LNCaP clone FGC (cell line): ENCODE results near the gene B3GNT3.

Experiments
- DNase-seq: peaks from one replicate; pipeline ENCODE4 v3.0.0-alpha.2; 2011; ENCODE audit warnings: low read depth
- H3K4me3 ChIP-seq: 2 replicates; pipeline ENCODE4 v1.5.1; 2011; ENCODE audit warnings: mild to moderate bottlenecking, low read depth, low read length, control low read depth
- TF ChIP-seq, protein P1 (sequence below): IDR thresholded peaks from 2 replicates; pipeline ENCODE4 v1.5.1; 2012; ENCODE audit warnings: mild to moderate bottlenecking; ENCODE audit not compliant: control insufficient read depth, insufficient read depth; ENCODE audit errors: extremely low read depth

Gene B3GNT3

DNA sequence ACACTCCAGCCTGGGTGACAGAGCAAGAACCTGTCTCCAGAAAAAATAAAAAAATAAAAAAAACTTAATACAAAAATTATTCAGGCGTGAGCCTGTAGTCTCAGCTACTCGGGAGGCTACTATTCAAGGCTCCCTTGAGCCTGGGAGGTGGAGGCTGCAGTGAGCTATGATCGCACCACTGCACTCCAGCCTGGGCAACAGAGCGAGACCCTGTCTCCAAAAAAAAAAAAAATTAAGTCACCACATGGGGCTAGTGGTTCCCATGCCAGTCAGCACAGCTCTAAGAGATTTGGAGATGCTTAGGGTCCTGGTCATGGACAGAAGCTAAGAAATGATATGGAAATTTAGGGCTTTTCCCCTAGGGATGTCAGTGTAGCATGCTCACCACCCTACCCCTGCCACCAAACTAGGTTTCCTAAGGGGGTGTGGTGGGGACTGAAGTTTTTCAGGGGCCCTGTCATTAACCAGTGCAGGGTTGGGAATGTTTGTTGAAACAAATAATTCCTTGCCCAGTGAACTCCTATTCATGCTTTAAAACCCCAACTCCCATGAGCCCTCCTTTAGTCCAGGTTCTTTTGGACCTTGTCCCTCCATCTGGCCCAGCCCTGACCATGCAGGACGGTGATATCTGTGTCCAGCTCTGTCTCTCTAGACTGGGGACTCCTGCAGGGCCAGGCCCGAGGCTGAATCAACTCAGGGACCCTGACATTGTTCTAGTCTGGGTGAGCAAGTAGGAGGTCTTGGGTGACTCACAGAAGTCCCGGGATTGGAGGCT lies 41.9 kb upstream of the B3GNT3 start:
- TF ChIP-seq, protein P1, sequence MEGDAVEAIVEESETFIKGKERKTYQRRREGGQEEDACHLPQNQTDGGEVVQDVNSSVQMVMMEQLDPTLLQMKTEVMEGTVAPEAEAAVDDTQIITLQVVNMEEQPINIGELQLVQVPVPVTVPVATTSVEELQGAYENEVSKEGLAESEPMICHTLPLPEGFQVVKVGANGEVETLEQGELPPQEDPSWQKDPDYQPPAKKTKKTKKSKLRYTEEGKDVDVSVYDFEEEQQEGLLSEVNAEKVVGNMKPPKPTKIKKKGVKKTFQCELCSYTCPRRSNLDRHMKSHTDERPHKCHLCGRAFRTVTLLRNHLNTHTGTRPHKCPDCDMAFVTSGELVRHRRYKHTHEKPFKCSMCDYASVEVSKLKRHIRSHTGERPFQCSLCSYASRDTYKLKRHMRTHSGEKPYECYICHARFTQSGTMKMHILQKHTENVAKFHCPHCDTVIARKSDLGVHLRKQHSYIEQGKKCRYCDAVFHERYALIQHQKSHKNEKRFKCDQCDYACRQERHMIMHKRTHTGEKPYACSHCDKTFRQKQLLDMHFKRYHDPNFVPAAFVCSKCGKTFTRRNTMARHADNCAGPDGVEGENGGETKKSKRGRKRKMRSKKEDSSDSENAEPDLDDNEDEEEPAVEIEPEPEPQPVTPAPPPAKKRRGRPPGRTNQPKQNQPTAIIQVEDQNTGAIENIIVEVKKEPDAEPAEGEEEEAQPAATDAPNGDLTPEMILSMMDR, result no peak
- H3K4me3 ChIP-seq, result no peak overlapping the region
- no peak for DNase-seq

DNA sequence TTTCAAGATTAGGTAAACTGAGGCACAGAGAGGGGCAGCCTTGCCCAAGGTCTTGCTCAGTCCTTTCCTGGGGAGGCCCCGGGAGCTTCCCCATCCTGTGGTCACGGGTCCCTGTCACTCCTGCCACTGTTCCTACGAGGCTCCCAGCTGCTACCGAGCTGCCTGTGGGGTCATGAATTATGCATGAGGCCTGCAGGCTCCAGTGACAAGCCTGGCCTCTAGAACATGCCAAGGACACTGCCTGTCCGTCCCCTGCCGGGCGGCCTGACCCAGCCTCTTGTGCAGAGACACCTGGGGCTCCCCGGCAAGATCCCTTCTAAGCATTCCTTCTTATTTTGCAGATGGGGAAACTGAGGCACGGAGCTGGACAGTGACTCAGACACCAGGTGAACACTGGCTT lies 41.0 kb upstream of the B3GNT3 start:
- TF ChIP-seq, protein P1, result no peak
- no peak overlapping the region for H3K4me3 ChIP-seq
- no peak for DNase-seq

DNA sequence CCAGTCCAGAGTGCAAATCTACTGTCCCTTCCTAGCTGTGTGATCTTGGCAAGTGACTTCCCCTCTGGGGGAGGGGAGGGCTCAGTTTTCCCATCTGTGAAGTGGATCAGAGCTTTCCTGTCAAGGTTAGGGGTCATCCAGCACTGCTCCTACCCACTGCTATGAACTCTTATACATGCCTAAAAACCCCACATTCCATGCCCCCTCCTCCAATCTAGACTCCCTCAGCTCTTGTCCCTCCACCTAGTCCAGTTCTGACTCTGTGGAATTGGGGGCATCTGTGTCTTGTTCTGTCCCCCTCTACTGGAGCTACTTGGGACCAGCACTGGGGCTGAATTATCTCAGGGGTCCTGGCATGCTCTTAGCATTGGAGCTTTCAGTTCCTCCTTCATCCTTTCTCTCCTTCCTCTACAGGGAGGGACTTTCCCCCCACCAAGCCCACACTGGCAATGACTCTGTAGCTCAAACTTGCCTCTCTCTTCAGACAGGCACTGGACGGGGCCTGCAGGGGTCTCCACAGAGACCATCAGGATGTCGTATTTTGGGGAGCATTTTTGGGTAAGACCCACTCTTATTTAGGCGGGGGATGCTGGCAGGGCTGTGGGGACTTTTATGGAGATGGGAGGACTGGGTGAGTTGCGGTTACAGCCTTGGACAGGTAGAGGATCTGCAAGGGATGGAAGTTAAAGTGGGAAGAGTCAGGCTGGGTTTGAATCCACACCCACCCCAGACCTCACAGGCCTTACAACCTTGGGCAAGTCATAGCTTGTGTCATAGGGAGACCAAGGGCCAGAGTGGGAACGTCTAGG lies 40.1 kb upstream of the B3GNT3 start:
- TF ChIP-seq, protein P1, result no peak
- H3K4me3 ChIP-seq, result no peak overlapping the region
- DNase-seq, result no peak

DNA sequence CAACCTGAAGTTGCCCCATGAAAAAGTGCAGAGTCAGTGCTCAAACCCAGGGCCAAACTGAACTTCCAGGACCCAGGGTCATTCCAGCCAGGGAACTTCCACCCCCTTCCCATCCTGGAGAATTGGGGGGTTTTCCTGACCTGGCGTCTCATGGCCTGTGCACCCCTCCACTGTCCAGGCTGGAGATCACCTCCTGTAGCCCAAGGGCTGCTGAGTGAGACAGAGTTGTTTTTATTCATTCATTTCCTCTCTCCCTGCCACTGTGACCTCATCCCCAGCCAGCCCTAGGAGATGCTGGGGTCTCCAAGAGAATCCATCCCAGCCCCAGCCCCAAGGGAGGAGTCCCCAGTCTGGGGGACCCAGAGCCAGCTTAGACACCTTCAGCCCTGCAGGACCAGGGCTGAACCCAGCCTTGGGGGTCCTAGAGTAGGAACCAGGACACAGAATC lies 39.5 kb upstream of the B3GNT3 start:
- no peak for DNase-seq
- no peak overlapping the region for H3K4me3 ChIP-seq
- TF ChIP-seq, protein P1, result no peak

DNA sequence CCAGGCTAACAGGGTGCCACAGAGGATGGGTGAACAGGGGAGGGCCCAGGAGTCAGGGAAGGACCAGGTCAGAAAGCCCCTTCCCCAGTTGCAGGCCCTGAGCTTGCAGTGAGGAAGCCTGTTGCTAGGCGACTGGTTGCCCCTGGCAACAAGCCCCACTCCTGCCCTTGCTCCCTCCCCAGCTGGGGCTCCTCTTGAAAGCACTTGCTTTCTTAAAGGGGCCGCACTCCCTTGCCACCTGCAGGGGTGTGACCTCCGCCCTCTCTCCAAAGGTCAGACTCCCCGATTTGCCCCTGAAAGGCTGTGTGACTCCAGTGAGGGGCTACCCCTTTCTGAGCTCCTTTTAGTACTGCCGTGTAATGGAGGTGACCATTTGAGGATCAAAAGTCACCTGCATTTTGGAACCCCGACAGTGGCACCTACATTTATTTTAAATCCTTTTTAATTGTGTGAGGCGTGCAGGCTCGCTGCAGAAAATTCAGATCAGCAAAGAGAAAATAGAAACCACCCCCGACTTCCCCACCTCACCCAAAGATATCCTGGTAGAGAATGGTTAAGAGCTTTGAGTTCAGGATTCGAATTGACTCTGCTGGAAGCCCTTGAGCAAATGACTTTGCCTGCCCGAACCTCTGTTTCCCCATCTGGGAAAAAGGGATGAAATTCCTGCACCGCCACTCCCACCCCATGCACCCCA lies 38.8 kb upstream of the B3GNT3 start:
- DNase-seq, result no peak
- TF ChIP-seq, protein P1, result no peak
- H3K4me3 ChIP-seq, result no peak overlapping the region

DNA sequence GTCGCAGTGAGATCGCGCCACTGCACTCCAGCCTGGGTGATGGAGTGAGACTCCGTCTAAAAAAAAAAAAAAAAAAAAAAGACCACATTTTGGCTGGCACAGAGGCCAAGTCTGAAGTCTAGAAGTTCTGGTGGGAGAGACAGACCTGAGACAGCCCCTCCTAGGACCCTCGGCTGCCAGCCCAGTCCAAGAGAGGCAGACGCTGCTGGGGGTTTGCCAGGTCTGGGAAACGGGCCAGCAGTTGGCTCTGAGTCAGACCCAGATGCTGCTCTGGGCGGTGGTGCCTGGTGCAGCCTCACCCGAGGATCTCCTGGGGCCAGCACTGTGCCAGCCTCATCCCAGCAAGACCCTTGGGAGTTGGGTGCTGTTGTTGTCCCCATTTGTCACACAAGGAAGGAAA lies 37.8 kb upstream of the B3GNT3 start:
- no peak overlapping the region for H3K4me3 ChIP-seq
- DNase-seq, result no peak
- TF ChIP-seq, protein P1, result no peak
